ENCODE measurements around the gene ZKSCAN4. TPM values are rescaled to one million over a fixed set of nuclear protein-coding genes. Genes with fewer than 3 reads are reported as not detected.

Gene ZKSCAN4
- total RNA-seq, 1 donor from 2014 or later: 3.1 TPM

GRCh38 chr6:28281288-28282064 is 29.4 kb upstream of the ZKSCAN4 start, which contains the start of gene PGBD1:
Gene PGBD1 (plus strand): TSS chr6:28281572. CDS start chr6:28283814, 2,242 bp downstream.
- intact Hi-C loops (cut with DNase I): loop anchor here (5.0 kb wide), 1 partner anchor 51 kb away; no protein-coding TSS in a partner anchor

GRCh38 chr6:28280595-28281287 is 28.7 kb upstream of the ZKSCAN4 start:
- no peak for TF ChIP-seq CTCF (IDR thresholded peaks at IDR 0.05)
- Histone ChIP-seq H3K4me3 (peak overlapping the region; percentile 68 to 80), H3K4me1 (peaks cover 0 to 4% of the 10 kb centered on the region in 2 donors), H3K9me3 (no peaks in the 10 kb centered on the region), H3K36me3 (peaks cover 30 to 36% of the 10 kb centered on the region in 2 donors), H3K27ac (peak overlapping the region in 1 of 2 donors; percentile 63), H3K27me3 (no peaks in the 10 kb centered on the region)
- no peak for DNase-seq (ENCODE audit: low spot score in 2 of 2)
- intact Hi-C loops (cut with DNase I): loop anchor here (5.0 kb wide), 1 partner anchor 52 kb away; no protein-coding TSS in a partner anchor

More at GRCh38 chr6:28281288-28282064, 29.4 kb upstream of the ZKSCAN4 start, which contains the start of gene PGBD1:
- H3K36me3 ChIP-seq: peaks cover 26 to 35% of the 10 kb centered on the region in 2 donors
- no peak for TF ChIP-seq CTCF (IDR thresholded peaks at IDR 0.05)
- peak within 1 kb of the TSS; percentile 68 to 80 for H3K4me3 ChIP-seq
- H3K4me1 ChIP-seq: peaks cover 0 to 4% of the 10 kb centered on the region in 2 donors
- peak in 1 of 2 donors; percentile 82 for DNase-seq (ENCODE audit: low spot score in 2 of 2)
- no peaks in the 10 kb centered on the region for H3K27me3 ChIP-seq
- H3K27ac ChIP-seq: peak within 1 kb of the TSS; percentile 45 to 63
- no peaks in the 10 kb centered on the region for H3K9me3 ChIP-seq

GRCh38 chr6:28277746-28278145 is 25.7 kb upstream of the ZKSCAN4 start:
- Histone ChIP-seq H3K27ac (no peak overlapping the region), H3K4me3 (no peak overlapping the region), H3K9me3 (no peaks in the 10 kb centered on the region), H3K36me3 (peaks cover 45 to 46% of the 10 kb centered on the region in 2 donors), H3K4me1 (peaks cover 0 to 4% of the 10 kb centered on the region in 2 donors), H3K27me3 (no peaks in the 10 kb centered on the region)
- TF ChIP-seq CTCF (IDR thresholded peaks at IDR 0.05): no peak
- DNase-seq (ENCODE audit: low spot score in 2 of 2): no peak
- intact Hi-C loops (cut with DNase I): no loop called here

- H3K27me3 ChIP-seq: no peaks in the 10 kb centered on the region
- H3K4me1 ChIP-seq: no peaks in the 10 kb centered on the region
- intact Hi-C loops (cut with DNase I): no loop called here
- H3K36me3 ChIP-seq: peaks cover 54 to 58% of the 10 kb centered on the region in 2 donors
- DNase-seq (ENCODE audit: low spot score in 2 of 2): no peak
- no peaks in the 10 kb centered on the region for H3K9me3 ChIP-seq
- no peak overlapping the region for H3K27ac ChIP-seq
- H3K4me3 ChIP-seq: no peak overlapping the region
- no peak for TF ChIP-seq CTCF (IDR thresholded peaks at IDR 0.05)
These were observed 22.8 kb upstream of the ZKSCAN4 start for GRCh38 chr6:28274888-28275287.

- H3K27ac ChIP-seq: no peak overlapping the region
- no peak overlapping the region for H3K4me3 ChIP-seq
- DNase-seq (ENCODE audit: low spot score in 2 of 2): no peak
- intact Hi-C loops (cut with DNase I): loop anchor here (5.0 to 10.0 kb wide), 3 partner anchors 42 to 1795 kb away; partner anchors contain the start of genes POLR1H, PPP1R11 and ZSCAN9
- no peak for TF ChIP-seq CTCF (IDR thresholded peaks at IDR 0.05)
- no peaks in the 10 kb centered on the region for H3K27me3 ChIP-seq
- no peaks in the 10 kb centered on the region for H3K9me3 ChIP-seq
- H3K36me3 ChIP-seq: peaks cover 26 to 29% of the 10 kb centered on the region in 2 donors
- peaks cover 0 to 15% of the 10 kb centered on the region in 2 donors for H3K4me1 ChIP-seq
These were observed 17.4 kb upstream of the ZKSCAN4 start for GRCh38 chr6:28269492-28269891.
